HuH-7 (cell line): Measurements from ENCODE around the gene CLEC14A.

Experiments
- DNase-seq: peaks from one replicate; pipeline ENCODE4 v3.0.0; 2011; ENCODE audit warnings: low spot score

The CLEC14A gene

GRCh38 chr14:38248321-38249028 lies 7.4 kb downstream of the CLEC14A start:
- no peak for DNase-seq

GRCh38 chr14:38243696-38244240 lies 12.1 kb downstream of the CLEC14A start:
- no peak for DNase-seq

GRCh38 chr14:38238878-38239277 lies 17.0 kb downstream of the CLEC14A start:
- DNase-seq = no peak

GRCh38 chr14:38238332-38238731 lies 17.6 kb downstream of the CLEC14A start:
- DNase-seq = no peak

- DNase-seq = no peak
These were observed 22.7 kb downstream of the CLEC14A start for GRCh38 chr14:38233218-38233617.

- no peak for DNase-seq
These were observed 29.5 kb downstream of the CLEC14A start for GRCh38 chr14:38226366-38226765.

GRCh38 chr14:38225946-38226345 lies 29.9 kb downstream of the CLEC14A start:
- DNase-seq = no peak

- DNase-seq = no peak
These were observed 31.6 kb downstream of the CLEC14A start for GRCh38 chr14:38224338-38224737.

GRCh38 chr14:38221077-38221476 lies 34.8 kb downstream of the CLEC14A start:
- no peak for DNase-seq

GRCh38 chr14:38217553-38217952 lies 38.3 kb downstream of the CLEC14A start:
- no peak for DNase-seq

- no peak for DNase-seq
These were observed 42.9 kb downstream of the CLEC14A start for GRCh38 chr14:38213001-38213400.

- DNase-seq = no peak
These were observed 43.8 kb downstream of the CLEC14A start for GRCh38 chr14:38212111-38212510.

GRCh38 chr14:38211255-38211735 lies 44.6 kb downstream of the CLEC14A start:
- no peak for DNase-seq

- no peak for DNase-seq
These were observed 45.2 kb downstream of the CLEC14A start for GRCh38 chr14:38210587-38211216.

- DNase-seq = no peak
These were observed 46.0 kb downstream of the CLEC14A start for GRCh38 chr14:38209572-38210557.

GRCh38 chr14:38208618-38209562 lies 47.0 kb downstream of the CLEC14A start:
- DNase-seq = peak; percentile 26

GRCh38 chr14:38207736-38208617 lies 47.9 kb downstream of the CLEC14A start, which contains the start of gene SSTR1:
Gene SSTR1 (plus strand): TSS chr14:38207904. CDS start chr14:38209390, 1,486 bp downstream.
- peak; percentile 14 for DNase-seq

GRCh38 chr14:38207377-38207735 lies 48.5 kb downstream of the CLEC14A start:
- no peak for DNase-seq

GRCh38 chr14:38206689-38207376 lies 49.1 kb downstream of the CLEC14A start:
- no peak for DNase-seq
